ENCODE data around the gene GPR156.

GPR156 gene

GRCh38 chr3:120224237-120224636 lies 60.8 kb downstream of the GPR156 start:
- TF ChIP-seq REPIN1 (tag by site-specific recombination; IDR thresholded peaks at IDR 0.05; ENCODE audit: low read depth) (no peak), ZNF544 (tag by site-specific recombination; IDR thresholded peaks at IDR 0.05) (no peak), ZNF830 (tag by site-specific recombination; IDR thresholded peaks at IDR 0.05; ENCODE audit: low read depth) (no peak), ZNF211 (tag by site-specific recombination; IDR thresholded peaks at IDR 0.05; ENCODE audit: low read depth) (no peak), FEZF1 (tag by site-specific recombination; IDR thresholded peaks at IDR 0.05) (no peak), ZNF248 (tag by site-specific recombination; IDR thresholded peaks at IDR 0.05) (no peak), OVOL3 (tag by site-specific recombination; IDR thresholded peaks at IDR 0.05) (no peak), ZNF548 (tag by site-specific recombination; IDR thresholded peaks at IDR 0.05) (no peak), ZNF214 (tag by site-specific recombination; IDR thresholded peaks at IDR 0.05; ENCODE audit: borderline replicate concordance) (no peak), ZIC2 (tag by site-specific recombination; IDR thresholded peaks at IDR 0.05) (no peak)
- TF ChIP-seq, protein P1, sequence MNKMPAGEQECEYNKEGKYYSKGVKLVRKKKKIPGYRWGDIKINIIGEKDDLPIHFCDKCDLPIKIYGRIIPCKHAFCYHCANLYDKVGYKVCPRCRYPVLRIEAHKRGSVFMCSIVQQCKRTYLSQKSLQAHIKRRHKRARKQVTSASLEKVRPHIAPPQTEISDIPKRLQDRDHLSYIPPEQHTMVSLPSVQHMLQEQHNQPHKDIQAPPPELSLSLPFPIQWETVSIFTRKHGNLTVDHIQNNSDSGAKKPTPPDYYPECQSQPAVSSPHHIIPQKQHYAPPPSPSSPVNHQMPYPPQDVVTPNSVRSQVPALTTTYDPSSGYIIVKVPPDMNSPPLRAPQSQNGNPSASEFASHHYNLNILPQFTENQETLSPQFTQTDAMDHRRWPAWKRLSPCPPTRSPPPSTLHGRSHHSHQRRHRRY (tag by site-specific recombination; IDR thresholded peaks at IDR 0.05) = no peak
- TF ChIP-seq, protein P2, sequence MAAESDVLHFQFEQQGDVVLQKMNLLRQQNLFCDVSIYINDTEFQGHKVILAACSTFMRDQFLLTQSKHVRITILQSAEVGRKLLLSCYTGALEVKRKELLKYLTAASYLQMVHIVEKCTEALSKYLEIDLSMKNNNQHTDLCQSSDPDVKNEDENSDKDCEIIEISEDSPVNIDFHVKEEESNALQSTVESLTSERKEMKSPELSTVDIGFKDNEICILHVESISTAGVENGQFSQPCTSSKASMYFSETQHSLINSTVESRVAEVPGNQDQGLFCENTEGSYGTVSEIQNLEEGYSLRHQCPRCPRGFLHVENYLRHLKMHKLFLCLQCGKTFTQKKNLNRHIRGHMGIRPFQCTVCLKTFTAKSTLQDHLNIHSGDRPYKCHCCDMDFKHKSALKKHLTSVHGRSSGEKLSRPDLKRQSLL (tag by site-specific recombination; IDR thresholded peaks at IDR 0.05) = no peak
- TF ChIP-seq, protein P3, sequence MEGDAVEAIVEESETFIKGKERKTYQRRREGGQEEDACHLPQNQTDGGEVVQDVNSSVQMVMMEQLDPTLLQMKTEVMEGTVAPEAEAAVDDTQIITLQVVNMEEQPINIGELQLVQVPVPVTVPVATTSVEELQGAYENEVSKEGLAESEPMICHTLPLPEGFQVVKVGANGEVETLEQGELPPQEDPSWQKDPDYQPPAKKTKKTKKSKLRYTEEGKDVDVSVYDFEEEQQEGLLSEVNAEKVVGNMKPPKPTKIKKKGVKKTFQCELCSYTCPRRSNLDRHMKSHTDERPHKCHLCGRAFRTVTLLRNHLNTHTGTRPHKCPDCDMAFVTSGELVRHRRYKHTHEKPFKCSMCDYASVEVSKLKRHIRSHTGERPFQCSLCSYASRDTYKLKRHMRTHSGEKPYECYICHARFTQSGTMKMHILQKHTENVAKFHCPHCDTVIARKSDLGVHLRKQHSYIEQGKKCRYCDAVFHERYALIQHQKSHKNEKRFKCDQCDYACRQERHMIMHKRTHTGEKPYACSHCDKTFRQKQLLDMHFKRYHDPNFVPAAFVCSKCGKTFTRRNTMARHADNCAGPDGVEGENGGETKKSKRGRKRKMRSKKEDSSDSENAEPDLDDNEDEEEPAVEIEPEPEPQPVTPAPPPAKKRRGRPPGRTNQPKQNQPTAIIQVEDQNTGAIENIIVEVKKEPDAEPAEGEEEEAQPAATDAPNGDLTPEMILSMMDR (tag by site-specific recombination; IDR thresholded peaks at IDR 0.05) = no peak
- ChIA-PET POLR2A (no interaction called here), CTCF (interaction anchor here (0.8 kb wide), 1 partner anchor 193 kb away, joined by 4 read pairs; no protein-coding TSS in a partner anchor)
- Histone ChIP-seq H3K9me3 (ENCODE audit: control insufficient read depth, insufficient read depth, low read depth, low read length) (no peaks in the 10 kb centered on the region), H3K4me3 (ENCODE audit: low read depth, low read length) (no peak overlapping the region), H3K36me3 (ENCODE audit: control insufficient read depth in 2 of 2, insufficient read depth in 1 of 2, low read length in 2 of 2) (no peaks in the 10 kb centered on the region), H3K4me1 (ENCODE audit: control insufficient read depth, insufficient read depth, low read length) (no peaks in the 10 kb centered on the region), H3K27ac (ENCODE audit: extremely low read depth, low read depth, low read length) (no peak overlapping the region)

GRCh38 chr3:120218981-120219380 lies 66.0 kb downstream of the GPR156 start:
- H3K36me3 ChIP-seq (ENCODE audit: control insufficient read depth in 2 of 2, insufficient read depth in 1 of 2, low read length in 2 of 2) = no peaks in the 10 kb centered on the region
- no peaks in the 10 kb centered on the region for H3K9me3 ChIP-seq (ENCODE audit: control insufficient read depth, insufficient read depth, low read depth, low read length)
- H3K27ac ChIP-seq (ENCODE audit: extremely low read depth, low read depth, low read length) = no peak overlapping the region
- CTCF ChIA-PET = no interaction called here
- TF ChIP-seq ZNF223 (tag by site-specific recombination; IDR thresholded peaks at IDR 0.05) (no peak), ZNF664 (tag by site-specific recombination; IDR thresholded peaks at IDR 0.05) (no peak), ZNF146 (tag by site-specific recombination; IDR thresholded peaks at IDR 0.05) (no peak), ZNF23 (tag by site-specific recombination; IDR thresholded peaks at IDR 0.05; ENCODE audit: borderline replicate concordance) (no peak), ZNF324 (tag by site-specific recombination; IDR thresholded peaks at IDR 0.05) (no peak), ZFP41 (tag by site-specific recombination; IDR thresholded peaks at IDR 0.05; ENCODE audit: borderline replicate concordance) (no peak), ZNF596 (tag by site-specific recombination; IDR thresholded peaks at IDR 0.05) (no peak), INSM2 (tag by site-specific recombination; IDR thresholded peaks at IDR 0.05) (no peak), PRDM6 (tag by site-specific recombination; IDR thresholded peaks at IDR 0.05) (no peak)
- TF ChIP-seq, protein P4, sequence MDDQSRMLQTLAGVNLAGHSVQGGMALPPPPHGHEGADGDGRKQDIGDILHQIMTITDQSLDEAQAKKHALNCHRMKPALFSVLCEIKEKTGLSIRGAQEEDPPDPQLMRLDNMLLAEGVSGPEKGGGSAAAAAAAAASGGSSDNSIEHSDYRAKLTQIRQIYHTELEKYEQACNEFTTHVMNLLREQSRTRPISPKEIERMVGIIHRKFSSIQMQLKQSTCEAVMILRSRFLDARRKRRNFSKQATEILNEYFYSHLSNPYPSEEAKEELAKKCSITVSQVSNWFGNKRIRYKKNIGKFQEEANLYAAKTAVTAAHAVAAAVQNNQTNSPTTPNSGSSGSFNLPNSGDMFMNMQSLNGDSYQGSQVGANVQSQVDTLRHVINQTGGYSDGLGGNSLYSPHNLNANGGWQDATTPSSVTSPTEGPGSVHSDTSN (CRISPR knock-in tag; IDR thresholded peaks at IDR 0.05) = no peak
- no peak overlapping the region for H3K4me3 ChIP-seq (ENCODE audit: low read depth, low read length)
- POLR2A ChIA-PET = no interaction called here
- peaks cover 6% of the 10 kb centered on the region; the same call in 1 of the 2 replicates for H3K4me1 ChIP-seq (ENCODE audit: control insufficient read depth, insufficient read depth, low read length)
